H1 (cell line): ENCODE measurements around the gene BROX. TPM values are rescaled to one million over a fixed set of nuclear protein-coding genes. Genes with fewer than 3 reads are reported as not detected.

Source experiments
- CTCF ChIA-PET: fragments of 300-600 bp; sonication (Branson Sonifier 250); formaldehyde crosslinking; loops from one replicate; lab custom pipeline; 2021; ENCODE audit not compliant: partially characterized antibody; lab: Charles Lee
- POLR2A ChIA-PET: fragments of 300-600 bp; sonication (Branson Sonifier 250); formaldehyde crosslinking; loops from one replicate; lab custom pipeline; 2021; ENCODE audit warnings: inconsistent platforms; ENCODE audit not compliant: partially characterized antibody; lab: Charles Lee
- DNase-seq, 2 experiments: peaks; one replicate each; pipeline versions ENCODE4 v3.0.0 to v3.0.0-alpha.2; 2010 to 2022; ENCODE audit warnings: low spot score in 2 of 2, low read depth in 1 of 2, mixed read lengths in 1 of 2
- FAIRE-seq: peaks from 2 replicates; lab custom pipeline; 2011; peaks lifted over from hg19 to GRCh38; lab: Jason Lieb, UNC
- H2AFZ ChIP-seq: 2 replicates; pipeline ENCODE4 v1.8.1; 2012; ENCODE audit warnings: low read length, inconsistent platforms
- H2AK5ac ChIP-seq: 2 replicates; pipeline ENCODE4 v1.6.1; 2013; ENCODE audit warnings: low read depth, low read length
- H2BK120ac ChIP-seq: replicated peaks from 2 replicates; pipeline ENCODE3; 2013; ENCODE audit warnings: low read depth, low read length, inconsistent platforms
- H2BK12ac ChIP-seq: 2 replicates; pipeline ENCODE4 v1.6.1; 2013; ENCODE audit warnings: low read depth, low read length
- H2BK15ac ChIP-seq: 2 replicates; pipeline ENCODE4 v1.6.1; 2013; ENCODE audit warnings: low read length
- H2BK20ac ChIP-seq: 2 replicates; pipeline ENCODE4 v1.6.1; 2013; ENCODE audit warnings: low read length
- H2BK5ac ChIP-seq: 2 replicates; pipeline ENCODE4 v1.6.1; 2013; ENCODE audit warnings: low read depth, low read length
- H3K14ac ChIP-seq: 2 replicates; pipeline ENCODE4 v1.6.1; 2013; ENCODE audit warnings: inconsistent platforms; ENCODE audit not compliant: insufficient read length
- H3K18ac ChIP-seq: 2 replicates; pipeline ENCODE4 v1.6.1; 2013; ENCODE audit warnings: low read length; ENCODE audit errors: extremely low read depth
- H3K23ac ChIP-seq: 2 replicates; pipeline ENCODE4 v1.6.1; 2013; ENCODE audit warnings: inconsistent platforms; ENCODE audit not compliant: insufficient read length
- H3K23me2 ChIP-seq: 2 replicates; pipeline ENCODE4 v1.6.1; 2013; ENCODE audit warnings: low read depth, low read length
- H3K27ac ChIP-seq: 2 replicates; pipeline ENCODE4 v1.6.1; 2011; ENCODE audit warnings: low read depth, low read length, inconsistent platforms
- H3K27me3 ChIP-seq, 4 experiments: replicated peaks in 1 of 4; 1 replicate in 1 of 4; 2 replicates in 3 of 4; pipeline versions ENCODE4 v1.6.1 to v1.8.1; 2011 to 2013; ENCODE audit warnings: low read length in 3 of 4, mild to moderate bottlenecking in 3 of 4, inconsistent platforms in 2 of 4, mixed read lengths in 2 of 4, moderate library complexity in 1 of 4; ENCODE audit not compliant: control insufficient read depth in 3 of 4, insufficient read depth in 3 of 4; ENCODE audit errors: extremely low read depth in 1 of 4
- H3K36me3 ChIP-seq, 4 experiments: 2 replicates each; pipeline versions ENCODE4 v1.6.1 to v1.8.1; 2011 to 2013; ENCODE audit warnings: mild to moderate bottlenecking in 4 of 4, low read length in 3 of 4, moderate library complexity in 2 of 4, control low read depth in 1 of 4, inconsistent platforms in 1 of 4; ENCODE audit not compliant: insufficient read depth in 4 of 4, control insufficient read depth in 2 of 4
- H3K4ac ChIP-seq: replicated peaks from 2 replicates; pipeline ENCODE3; 2013; ENCODE audit warnings: low read length, low read depth, mixed read lengths, inconsistent platforms; ENCODE audit not compliant: insufficient read length
- H3K4me1 ChIP-seq, 4 experiments: replicated peaks in 1 of 4; 1 replicate in 1 of 4; 2 replicates in 3 of 4; pipeline versions ENCODE4 v1.6.1 to v1.8.1; 2011 to 2013; ENCODE audit warnings: low read length in 3 of 4, inconsistent platforms in 2 of 4, mixed read lengths in 1 of 4; ENCODE audit not compliant: insufficient read depth in 4 of 4, control insufficient read depth in 3 of 4
- H3K4me2 ChIP-seq, 2 experiments: 2 replicates each; pipeline versions ENCODE4 v1.6.1 to v1.8.1; 2011 to 2013; ENCODE audit warnings: low read depth in 2 of 2, low read length in 2 of 2, control low read depth in 1 of 2, inconsistent platforms in 1 of 2, mild to moderate bottlenecking in 1 of 2; ENCODE audit not compliant: insufficient read depth in 1 of 2
- H3K4me3 ChIP-seq, 4 experiments: fragments of 200-600, 300-600 bp in 1 of 4; sonication (generic), shearing (Covaris generic), sonication (Bioruptor Twin) in 1 of 4; 2 replicates each; pipeline versions ENCODE4 v1.5.1 to v1.8.1; 2011 to 2016; ENCODE audit warnings: low read length in 4 of 4, low read depth in 3 of 4, control low read depth in 2 of 4, inconsistent platforms in 2 of 4, mild to moderate bottlenecking in 2 of 4, mixed read lengths in 1 of 4, moderate library complexity in 1 of 4; ENCODE audit not compliant: insufficient read depth in 2 of 4; ENCODE audit errors: extremely low read depth in 1 of 4
- H3K56ac ChIP-seq: replicated peaks from 2 replicates; pipeline ENCODE3; 2013; ENCODE audit warnings: low read depth, mild to moderate bottlenecking, mixed read lengths, low read length, inconsistent platforms; ENCODE audit not compliant: insufficient read length
- H3K79me1 ChIP-seq: 2 replicates; pipeline ENCODE4 v1.6.1; 2013; ENCODE audit warnings: low read depth, low read length, control low read depth
- H3K79me2 ChIP-seq, 2 experiments: 2 replicates each; pipeline versions ENCODE4 v1.6.1 to v1.8.1; 2012 to 2013; ENCODE audit warnings: low read length in 2 of 2, mild to moderate bottlenecking in 2 of 2, inconsistent platforms in 1 of 2; ENCODE audit not compliant: insufficient read depth in 2 of 2, control insufficient read depth in 1 of 2
- H3K9ac ChIP-seq, 4 experiments: replicated peaks in 1 of 4; 1 replicate in 1 of 4; 2 replicates in 3 of 4; pipeline versions ENCODE4 v1.6.1 to v1.8.1; 2011 to 2013; ENCODE audit warnings: low read depth in 3 of 4, low read length in 3 of 4, control low read depth in 2 of 4, mild to moderate bottlenecking in 2 of 4, moderate library complexity in 2 of 4, inconsistent platforms in 1 of 4; ENCODE audit errors: extremely low read depth in 1 of 4
- H3K9me3 ChIP-seq, 2 experiments: 2 replicates each; pipeline versions ENCODE4 v1.6.1 to v1.8.1; 2012 to 2013; ENCODE audit warnings: mild to moderate bottlenecking in 2 of 2, moderate library complexity in 2 of 2, control low read depth in 1 of 2, inconsistent platforms in 1 of 2, low read depth in 1 of 2, low read length in 1 of 2, mixed read lengths in 1 of 2; ENCODE audit not compliant: insufficient read depth in 2 of 2
- H4K20me1 ChIP-seq, 2 experiments: replicated peaks in 1 of 2; 2 replicates each; pipeline versions ENCODE3 to v1.8.1; 2011 to 2013; ENCODE audit warnings: inconsistent platforms in 2 of 2, low read length in 2 of 2, mild to moderate bottlenecking in 1 of 2; ENCODE audit not compliant: insufficient read depth in 2 of 2, control insufficient read depth in 1 of 2
- H4K5ac ChIP-seq: 2 replicates; pipeline ENCODE4 v1.6.1; 2013; ENCODE audit warnings: low read length, low read depth, mixed read lengths, inconsistent platforms; ENCODE audit not compliant: insufficient read length
- H4K8ac ChIP-seq: 2 replicates; pipeline ENCODE4 v1.8.0; 2013; ENCODE audit warnings: mild to moderate bottlenecking, moderate library complexity, low read length, inconsistent platforms; ENCODE audit not compliant: insufficient read depth; ENCODE audit errors: extremely low read depth
- H4K91ac ChIP-seq: replicated peaks from 2 replicates; pipeline ENCODE3; 2013; ENCODE audit warnings: low read length, mixed read lengths, inconsistent platforms; ENCODE audit not compliant: insufficient read length
- CREB1 ChIP-seq: IDR thresholded peaks from 2 replicates; pipeline ENCODE4 v1.6.1; 2012; ENCODE audit warnings: inconsistent platforms
- GTF2F1 ChIP-seq: IDR thresholded peaks from 2 replicates; pipeline ENCODE4 v1.6.1; 2012; ENCODE audit warnings: low read depth, low read length, improper control_type of control experiment, borderline replicate concordance
- JUND ChIP-seq: IDR thresholded peaks from 2 replicates; pipeline ENCODE4 v1.6.1; 2011; ENCODE audit warnings: mild to moderate bottlenecking, improper control_type of control experiment, low read length
- MAFK ChIP-seq: IDR thresholded peaks from 2 replicates; pipeline ENCODE4 v1.6.1; 2012; ENCODE audit warnings: low read depth, mild to moderate bottlenecking, improper control_type of control experiment, low read length
- NRF1 ChIP-seq: IDR thresholded peaks from 2 replicates; pipeline ENCODE4 v1.6.1; 2011; ENCODE audit warnings: mild to moderate bottlenecking, low read depth, low read length, improper control_type of control experiment
- PHF8 ChIP-seq: fragments of 200-600 bp; sonication (generic); conservative IDR thresholded peaks from 2 replicates; pipeline ENCODE4 v1.7.1; 2012; ENCODE audit warnings: low read depth, mild to moderate bottlenecking, inconsistent platforms, low read length, moderate library complexity
- YY1 ChIP-seq: IDR thresholded peaks from 2 replicates; pipeline ENCODE4 v1.6.1; 2011; ENCODE audit warnings: low read depth, mild to moderate bottlenecking, low read length
- WGBS, 2 experiments: shearing (Covaris generic) in 1 of 2; methylation state at CpG; one replicate each; pipeline versions ENCODE4 v1.1.6 to v1.1.7; 2013 to 2015; ENCODE audit warnings: low lambda C conversion rate in 2 of 2, mixed read lengths in 2 of 2, inconsistent platforms in 1 of 2, low coverage in 1 of 2, missing lambda C conversion rate in 1 of 2; ENCODE audit not compliant: insufficient replicate concordance in 2 of 2, insufficient coverage in 1 of 2, insufficient read length in 1 of 2; ENCODE audit errors: extremely low coverage in 1 of 2, missing lambda C conversion rate in 1 of 2; 5-methylcytosine and 5-hydroxymethylcytosine counted together
- polyA plus RNA-seq, 7 experiments: library from polyadenylated mRNA; depleted of rRNA in 3 of 7; stranded (reverse) in 5 of 7; unstranded in 2 of 7; fragments of >200 nt in 5 of 7; fragments of 200-250 nt in 2 of 7; gene quantifications; 1 replicate in 5 of 7; 2 replicates in 1 of 7; 4 replicates in 1 of 7; pipeline versions ENCODE4 v1.2.1 to v1.2.3, GENCODE V29; 2011 to 2013; ENCODE audit warnings: missing spikeins in 2 of 7, mixed read lengths in 2 of 7
- total RNA-seq: library from RNA; stranded (reverse); fragmentation: NEBNext Ultra II Directional; extraction: Animal tissue kit (Norgen Biotek cat#: 25700); gene quantifications from 2 replicates; pipeline ENCODE4 v1.2.1, GENCODE V29; 2021

BROX gene
- total and polyA plus RNA-seq, 2 of the 8 experiments (the other 6 are each of a cell fraction or from before 2014, with no cell fraction given), result 3.8 to 26.7 TPM

- Histone ChIP-seq H4K5ac (no peak overlapping the region), H3K9me3 (no peaks in the 10 kb centered on the region), H2BK20ac (no peak overlapping the region), H3K36me3 (peaks cover 0 to 4% (median 1%) of the 10 kb centered on the region in 4 experiments; a peak in 4 of 8 replicates), H3K23me2 (no peaks in the 10 kb centered on the region), H3K14ac (no peak overlapping the region), H3K56ac (no peak overlapping the region), H3K79me2 (0 out of 4 replicates have a peak, but pooled peaks cover 0 to 4% of the 10 kb centered on the region in 2 experiments), H2BK15ac (no peak overlapping the region), H3K4me3 (no peak overlapping the region), H3K23ac (no peak overlapping the region), H3K4me1 (no peaks in the 10 kb centered on the region), H3K27me3 (no peaks in the 10 kb centered on the region), H2BK120ac (no peak overlapping the region), H4K20me1 (no peaks in the 10 kb centered on the region), H3K18ac (no peak overlapping the region), H2AFZ (no peak overlapping the region), H3K27ac (no peak overlapping the region), H3K4ac (no peak overlapping the region), H3K79me1 (no peaks in the 10 kb centered on the region), H2BK12ac (no peak overlapping the region), H4K91ac (no peak overlapping the region), H3K9ac (no peak overlapping the region), H2BK5ac (no peak overlapping the region), H4K8ac (no peak overlapping the region), H3K4me2 (no peak overlapping the region), H2AK5ac (no peak overlapping the region)
- no peak for DNase-seq
- no peak for FAIRE-seq
- POLR2A ChIA-PET, result no interaction called here
- TF ChIP-seq JUND (no peak), NRF1 (no peak), MAFK (no peak), GTF2F1 (no peak), CREB1 (no peak), YY1 (no peak), PHF8 (no peak)
- CTCF ChIA-PET, result interaction anchor here (1.1 kb wide), 1 partner anchor 12 kb away, joined by 5 read pairs; no protein-coding TSS in a partner anchor
- 78% methylated on average over 5 of the region's 5 CpGs; no CpG with 5 or more reads in 1 of the 2 experiments for WGBS, 2 experiments
Observed at GRCh38 chr1:222694927-222695326, 17.4 kb upstream of the BROX start.
